Activated CD4-positive, alpha-beta T cell treated with anti-CD3 and anti-CD28 coated beads, Interleukin-2, amount 50 U/mL, for 4 hours (primary cell): ENCODE measurements around the gene TFIP11.
"Not testable (repeated sequence)": the region's sequence is repeated elsewhere in the genome, so short reads cannot be mapped to it uniquely, and the experiment has no call there.

Source experiments
- DNase-seq, 2 experiments: peaks; one replicate each; pipeline ENCODE4 v3.0.0-alpha.2; 2020

The TFIP11 gene

GRCh38 chr22:26540119-26540518 lies 27.8 kb upstream of the TFIP11 start:
- no peak for DNase-seq

GRCh38 chr22:26536762-26537134 lies 24.5 kb upstream of the TFIP11 start:
- no peak for DNase-seq

- DNase-seq = no peak
These were observed 23.9 kb upstream of the TFIP11 start for GRCh38 chr22:26536056-26536761.

GRCh38 chr22:26535603-26535908 lies 23.3 kb upstream of the TFIP11 start:
- no peak for DNase-seq

- DNase-seq = no peak
These were observed 22.8 kb upstream of the TFIP11 start for GRCh38 chr22:26534874-26535602.

GRCh38 chr22:26534171-26534855 lies 22.0 kb upstream of the TFIP11 start:
- DNase-seq = no peak

GRCh38 chr22:26529345-26529744 lies 17.1 kb upstream of the TFIP11 start:
- no peak for DNase-seq

GRCh38 chr22:26528518-26528917 lies 16.2 kb upstream of the TFIP11 start:
- not testable (repeated sequence) for DNase-seq

- DNase-seq = no peak
These were observed 15.5 kb upstream of the TFIP11 start for GRCh38 chr22:26527574-26528465.

GRCh38 chr22:26527167-26527566 lies 14.9 kb upstream of the TFIP11 start:
- no peak for DNase-seq

- no peak for DNase-seq
These were observed 13.8 kb upstream of the TFIP11 start for GRCh38 chr22:26525946-26526564.

- no peak for DNase-seq
These were observed 12.6 kb upstream of the TFIP11 start for GRCh38 chr22:26524870-26525269.

- DNase-seq = no peak
These were observed 10.3 kb upstream of the TFIP11 start for GRCh38 chr22:26522592-26522991.

- no peak for DNase-seq
These were observed 9.7 kb upstream of the TFIP11 start for GRCh38 chr22:26522012-26522411.

- no peak for DNase-seq
These were observed 5.2 kb upstream of the TFIP11 start for GRCh38 chr22:26517429-26517828.

- no peak for DNase-seq
These were observed 4.2 kb upstream of the TFIP11 start for GRCh38 chr22:26516503-26516902.

GRCh38 chr22:26515931-26516330 lies 3.7 kb upstream of the TFIP11 start:
- no peak for DNase-seq

GRCh38 chr22:26514419-26515161 lies 2.3 kb upstream of the TFIP11 start:
- no peak for DNase-seq

GRCh38 chr22:26513838-26514237 lies 1.6 kb upstream of the TFIP11 start:
- DNase-seq = no peak

- DNase-seq = no peak
These were observed 4.1 kb downstream of the TFIP11 start for GRCh38 chr22:26508148-26508547.

GRCh38 chr22:26503758-26504157 lies 8.5 kb downstream of the TFIP11 start:
- no peak for DNase-seq
